ENCODE data around the gene NTF3. TPM values are rescaled to one million over a fixed set of nuclear protein-coding genes. Genes with fewer than 3 reads are reported as not detected.

Gene NTF3
- total RNA-seq, 1 donor from 2014 or later = 13.0 TPM

DNA sequence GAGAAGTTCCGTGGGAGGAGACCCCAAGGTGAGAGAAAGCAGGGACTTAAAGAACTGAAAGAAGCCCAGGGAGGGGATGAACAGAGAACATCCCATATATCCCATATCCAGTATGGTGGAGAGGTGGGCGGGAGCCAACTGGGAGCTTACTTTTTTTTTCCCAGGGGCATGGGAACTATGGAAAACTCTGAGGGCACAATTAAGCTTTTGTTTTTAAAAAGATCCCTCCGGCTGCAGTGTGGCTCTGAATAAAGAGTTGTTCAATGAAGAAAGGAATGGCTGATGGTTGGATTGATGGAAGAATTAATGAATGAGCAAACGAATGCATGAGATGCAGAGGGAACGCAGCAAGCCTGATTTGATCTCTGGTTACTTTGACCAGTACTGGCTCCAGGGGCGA lies 12.6 kb downstream of the NTF3 start:
- Mint-ChIP-seq H3K27ac (no peak overlapping the region), H3K4me1 (ENCODE audit: unreplicated experiment) (peaks cover 9% of the 10 kb centered on the region), H3K9me3 (no peaks in the 10 kb centered on the region), H3K27me3 (peaks cover 49% of the 10 kb centered on the region), H3K4me3 (no peak overlapping the region), H3K36me3 (peaks cover 42% of the 10 kb centered on the region)
- TF ChIP-seq, protein P1, sequence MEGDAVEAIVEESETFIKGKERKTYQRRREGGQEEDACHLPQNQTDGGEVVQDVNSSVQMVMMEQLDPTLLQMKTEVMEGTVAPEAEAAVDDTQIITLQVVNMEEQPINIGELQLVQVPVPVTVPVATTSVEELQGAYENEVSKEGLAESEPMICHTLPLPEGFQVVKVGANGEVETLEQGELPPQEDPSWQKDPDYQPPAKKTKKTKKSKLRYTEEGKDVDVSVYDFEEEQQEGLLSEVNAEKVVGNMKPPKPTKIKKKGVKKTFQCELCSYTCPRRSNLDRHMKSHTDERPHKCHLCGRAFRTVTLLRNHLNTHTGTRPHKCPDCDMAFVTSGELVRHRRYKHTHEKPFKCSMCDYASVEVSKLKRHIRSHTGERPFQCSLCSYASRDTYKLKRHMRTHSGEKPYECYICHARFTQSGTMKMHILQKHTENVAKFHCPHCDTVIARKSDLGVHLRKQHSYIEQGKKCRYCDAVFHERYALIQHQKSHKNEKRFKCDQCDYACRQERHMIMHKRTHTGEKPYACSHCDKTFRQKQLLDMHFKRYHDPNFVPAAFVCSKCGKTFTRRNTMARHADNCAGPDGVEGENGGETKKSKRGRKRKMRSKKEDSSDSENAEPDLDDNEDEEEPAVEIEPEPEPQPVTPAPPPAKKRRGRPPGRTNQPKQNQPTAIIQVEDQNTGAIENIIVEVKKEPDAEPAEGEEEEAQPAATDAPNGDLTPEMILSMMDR (conservative IDR thresholded peaks at IDR 0.05) = no peak
- DNase-seq (ENCODE audit: extremely low spot score, unreplicated experiment) = no peak

GRCh38 chr12:5447320-5447719 lies 15.4 kb downstream of the NTF3 start:
- DNase-seq (ENCODE audit: extremely low spot score, unreplicated experiment) = no peak
- H3K36me3 Mint-ChIP-seq = peaks cover 46% of the 10 kb centered on the region
- TF ChIP-seq, protein P1 (conservative IDR thresholded peaks at IDR 0.05) = no peak
- H3K27me3 Mint-ChIP-seq = peaks cover 48% of the 10 kb centered on the region
- H3K4me3 Mint-ChIP-seq = no peak overlapping the region
- H3K27ac Mint-ChIP-seq = no peak overlapping the region
- H3K4me1 Mint-ChIP-seq (ENCODE audit: unreplicated experiment) = no peaks in the 10 kb centered on the region
- H3K9me3 Mint-ChIP-seq = no peaks in the 10 kb centered on the region

GRCh38 chr12:5451251-5451650 lies 19.3 kb downstream of the NTF3 start:
- no peak for DNase-seq (ENCODE audit: extremely low spot score, unreplicated experiment)
- Mint-ChIP-seq H3K4me1 (ENCODE audit: unreplicated experiment) (peaks cover 6% of the 10 kb centered on the region), H3K27ac (no peak overlapping the region), H3K9me3 (no peaks in the 10 kb centered on the region), H3K4me3 (no peak overlapping the region), H3K36me3 (peaks cover 47% of the 10 kb centered on the region), H3K27me3 (peaks cover 25% of the 10 kb centered on the region)
- TF ChIP-seq, protein P1 (conservative IDR thresholded peaks at IDR 0.05) = no peak

DNA sequence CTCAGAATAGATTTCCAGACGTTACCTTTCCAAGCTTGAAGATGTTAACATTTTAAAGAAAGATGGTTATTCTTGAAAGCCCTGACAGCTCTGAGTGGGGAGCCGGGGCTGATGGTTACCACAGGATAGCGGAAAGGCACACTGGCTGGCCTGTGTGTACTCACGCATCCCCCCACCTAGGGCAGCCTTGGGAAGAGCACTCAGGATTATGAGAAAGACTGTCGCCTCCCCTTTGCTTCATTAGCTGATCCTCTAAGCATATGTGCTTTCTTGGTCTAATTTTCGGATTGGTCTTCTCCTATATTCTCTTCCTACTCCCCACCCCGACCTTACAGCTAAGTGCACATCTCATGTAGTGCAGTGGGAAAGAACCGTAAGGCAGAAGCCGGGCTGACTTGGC lies 20.7 kb downstream of the NTF3 start:
- peaks cover 43% of the 10 kb centered on the region for H3K36me3 Mint-ChIP-seq
- peaks cover 21% of the 10 kb centered on the region for H3K27me3 Mint-ChIP-seq
- H3K27ac Mint-ChIP-seq = no peak overlapping the region
- no peak overlapping the region for H3K4me3 Mint-ChIP-seq
- TF ChIP-seq, protein P1 (conservative IDR thresholded peaks at IDR 0.05) = no peak
- DNase-seq (ENCODE audit: extremely low spot score, unreplicated experiment) = no peak
- H3K4me1 Mint-ChIP-seq (ENCODE audit: unreplicated experiment) = peaks cover 10% of the 10 kb centered on the region
- no peaks in the 10 kb centered on the region for H3K9me3 Mint-ChIP-seq

- Mint-ChIP-seq H3K4me1 (ENCODE audit: unreplicated experiment) (peaks cover 17% of the 10 kb centered on the region), H3K4me3 (no peak overlapping the region), H3K27me3 (peaks cover 16% of the 10 kb centered on the region), H3K9me3 (no peaks in the 10 kb centered on the region), H3K27ac (no peak overlapping the region), H3K36me3 (peaks cover 45% of the 10 kb centered on the region)
- no peak for DNase-seq (ENCODE audit: extremely low spot score, unreplicated experiment)
- TF ChIP-seq, protein P1 (conservative IDR thresholded peaks at IDR 0.05) = no peak
Measured at GRCh38 chr12:5453466-5453865, 21.6 kb downstream of the NTF3 start.

DNA sequence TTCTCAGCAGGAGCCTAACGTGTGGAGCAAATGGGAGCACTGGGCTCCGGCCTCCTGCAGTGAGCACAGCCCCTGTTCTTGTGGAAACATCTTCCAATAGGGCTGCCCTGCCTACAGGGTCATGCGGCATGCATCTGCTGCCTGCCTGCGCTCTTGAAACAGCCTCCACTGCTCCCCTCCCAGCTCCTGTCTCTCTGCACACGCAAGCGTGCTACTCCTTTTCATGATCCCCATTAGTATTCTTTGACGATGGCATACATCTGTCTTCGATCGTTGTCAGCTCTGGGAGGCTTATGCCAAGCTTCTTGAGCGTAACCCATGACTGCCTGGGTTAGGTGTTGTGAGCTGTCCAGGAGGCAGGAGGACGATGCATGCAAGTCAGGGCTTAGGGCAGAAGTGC lies 23.1 kb downstream of the NTF3 start:
- peaks cover 51% of the 10 kb centered on the region for H3K36me3 Mint-ChIP-seq
- peaks cover 20% of the 10 kb centered on the region for H3K4me1 Mint-ChIP-seq (ENCODE audit: unreplicated experiment)
- H3K27ac Mint-ChIP-seq = no peak overlapping the region
- peaks cover 4% of the 10 kb centered on the region for H3K27me3 Mint-ChIP-seq
- no peak for DNase-seq (ENCODE audit: extremely low spot score, unreplicated experiment)
- H3K9me3 Mint-ChIP-seq = no peaks in the 10 kb centered on the region
- TF ChIP-seq, protein P1 (conservative IDR thresholded peaks at IDR 0.05) = no peak
- H3K4me3 Mint-ChIP-seq = no peak overlapping the region

Data from type B pancreatic cell (in vitro differentiated cells).